A673 (cell line): Measurements from ENCODE around the gene RBFOX2.

Experiments used
- CTCF ChIP-seq: fragments of 300-800, 200-600 bp; sonication (generic); conservative IDR thresholded peaks from 2 replicates; pipeline ENCODE4 v1.5.1; 2017; ENCODE audit warnings: low read depth, mild to moderate bottlenecking, antibody characterized with exemption, low read length, moderate library complexity, mixed read lengths
- EZH2 ChIP-seq: fragments of 200-600 bp; sonication (generic); IDR thresholded peaks from 2 replicates; pipeline ENCODE4 v1.6.1; 2017; ENCODE audit warnings: borderline replicate concordance, low read depth, mild to moderate bottlenecking, mixed read lengths, antibody characterized with exemption, low read length; ENCODE audit not compliant: poor library complexity, severe bottlenecking

DNA sequence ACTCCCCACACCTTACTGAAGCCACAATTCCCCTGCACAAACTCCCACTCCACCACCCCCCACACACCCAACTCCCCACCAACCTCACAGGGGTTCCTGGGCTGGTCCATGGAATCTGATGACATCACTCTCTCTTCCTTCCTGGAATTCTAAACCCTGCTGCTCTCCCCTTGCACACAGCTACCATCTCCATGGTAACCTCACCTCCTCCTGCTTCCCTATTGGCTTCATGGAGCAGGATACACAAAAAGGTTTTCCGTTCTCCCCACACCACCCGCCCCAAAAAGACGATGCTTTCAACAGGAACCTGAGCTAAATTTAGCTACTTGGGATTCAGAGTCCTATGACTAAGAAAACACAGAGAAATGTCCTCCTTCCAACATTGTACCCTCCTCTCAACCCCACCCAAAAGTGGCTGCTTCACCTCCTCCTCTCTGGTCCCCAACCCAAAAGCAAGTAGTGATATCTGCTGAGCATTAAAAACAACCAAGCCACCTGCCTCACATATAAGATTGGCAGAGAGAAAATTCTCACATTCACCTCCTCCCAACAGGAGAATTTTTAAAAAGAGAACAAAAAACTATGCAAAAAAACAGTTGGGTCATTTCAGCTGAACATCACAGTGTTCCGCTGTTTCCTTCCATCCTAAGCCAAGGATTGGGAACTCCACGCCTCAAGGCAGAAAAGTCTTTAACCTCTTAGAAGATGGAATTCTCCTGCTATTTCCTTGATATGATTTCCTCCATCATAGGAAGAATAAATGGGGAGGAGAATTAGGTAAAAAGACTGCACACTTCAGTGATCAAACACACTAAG, 66.9 kb downstream of the RBFOX2 start:
- TF ChIP-seq CTCF = no peak
- no peak for TF ChIP-seq EZH2
